Prostate gland (tissue), 2 donors: ENCODE measurements around the gene TNS1.

Source experiments
- POLR2A ChIP-seq: fragments of 450-650 bp; IDR thresholded peaks from one replicate; pipeline ENCODE4 v1.6.1; 2016; ENCODE audit warnings: antibody characterized with exemption, mild to moderate bottlenecking
- POLR2AphosphoS5 ChIP-seq: sonication (generic); formaldehyde crosslinking; IDR thresholded peaks from one replicate; pipeline ENCODE4 v1.6.1; 2017; ENCODE audit warnings: antibody characterized with exemption
- TF ChIP-seq, protein P1 (sequence below), 4 experiments: fragments of 200-600 bp in 2 of 4; fragments of 450-650 bp in 2 of 4; sonication (generic) in 2 of 4; IDR thresholded peaks; 1 replicate in 3 of 4; 2 replicates in 1 of 4; pipeline ENCODE4 v1.5.1; 2016 to 2019; ENCODE audit warnings: antibody characterized with exemption in 4 of 4, mild to moderate bottlenecking in 2 of 4, moderate library complexity in 2 of 4

DNA sequence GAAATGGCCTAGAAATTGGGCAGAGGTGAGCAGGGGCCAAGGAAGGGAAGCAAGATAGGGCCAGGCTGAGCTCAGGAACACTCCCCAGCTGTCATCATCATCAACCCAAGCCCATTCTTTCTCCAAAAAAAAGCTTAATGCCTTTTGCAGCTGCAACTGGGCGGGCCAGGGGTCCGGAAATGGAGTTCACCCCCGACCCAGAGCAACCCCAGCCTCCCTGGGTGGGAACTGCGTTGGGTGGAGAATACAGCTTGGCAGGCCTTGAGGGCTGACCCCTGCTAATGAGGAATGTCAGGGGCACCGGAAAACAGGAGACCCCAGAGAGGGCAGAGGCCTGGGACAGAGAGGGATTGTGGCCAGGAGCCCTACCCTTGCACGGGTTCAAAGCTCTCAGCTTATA is 64.8 kb downstream of the TNS1 start:
- TF ChIP-seq POLR2A (no peak), POLR2AphosphoS5 (no peak)
- TF ChIP-seq, protein P1, sequence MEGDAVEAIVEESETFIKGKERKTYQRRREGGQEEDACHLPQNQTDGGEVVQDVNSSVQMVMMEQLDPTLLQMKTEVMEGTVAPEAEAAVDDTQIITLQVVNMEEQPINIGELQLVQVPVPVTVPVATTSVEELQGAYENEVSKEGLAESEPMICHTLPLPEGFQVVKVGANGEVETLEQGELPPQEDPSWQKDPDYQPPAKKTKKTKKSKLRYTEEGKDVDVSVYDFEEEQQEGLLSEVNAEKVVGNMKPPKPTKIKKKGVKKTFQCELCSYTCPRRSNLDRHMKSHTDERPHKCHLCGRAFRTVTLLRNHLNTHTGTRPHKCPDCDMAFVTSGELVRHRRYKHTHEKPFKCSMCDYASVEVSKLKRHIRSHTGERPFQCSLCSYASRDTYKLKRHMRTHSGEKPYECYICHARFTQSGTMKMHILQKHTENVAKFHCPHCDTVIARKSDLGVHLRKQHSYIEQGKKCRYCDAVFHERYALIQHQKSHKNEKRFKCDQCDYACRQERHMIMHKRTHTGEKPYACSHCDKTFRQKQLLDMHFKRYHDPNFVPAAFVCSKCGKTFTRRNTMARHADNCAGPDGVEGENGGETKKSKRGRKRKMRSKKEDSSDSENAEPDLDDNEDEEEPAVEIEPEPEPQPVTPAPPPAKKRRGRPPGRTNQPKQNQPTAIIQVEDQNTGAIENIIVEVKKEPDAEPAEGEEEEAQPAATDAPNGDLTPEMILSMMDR (IDR thresholded peaks at IDR 0.05) = no peak
